HG03135 (cell line): ENCODE results near the gene RBM7.

ENCODE experiments used
- ATAC-seq: cut with Tn5 transposase; IDR thresholded peaks from one replicate; pipeline ENCODE4 v1.9.1; 2021; ENCODE audit warnings: mild to moderate bottlenecking, moderate library complexity; ENCODE audit not compliant: unreplicated experiment

Gene RBM7

DNA sequence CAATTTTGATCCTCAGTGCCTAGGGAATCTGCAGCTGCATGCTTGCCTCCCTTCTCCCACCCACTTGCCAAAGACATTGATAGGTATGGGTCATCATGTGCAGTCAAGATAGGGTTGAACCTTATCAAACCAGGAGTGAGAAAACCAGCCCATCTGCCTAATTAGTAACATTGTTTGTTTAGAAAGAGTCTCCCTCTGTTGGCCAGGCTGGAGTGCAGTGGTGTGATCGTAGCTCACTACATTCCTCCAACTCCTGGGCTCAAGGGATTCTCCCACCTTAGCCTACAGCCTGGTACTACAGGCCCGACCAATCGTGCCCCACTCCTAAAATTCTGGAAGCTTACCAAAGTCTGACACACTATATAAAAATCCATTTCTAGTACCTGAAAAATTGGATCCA lies 4.7 kb upstream of the RBM7 start:
- no peak for ATAC-seq

DNA sequence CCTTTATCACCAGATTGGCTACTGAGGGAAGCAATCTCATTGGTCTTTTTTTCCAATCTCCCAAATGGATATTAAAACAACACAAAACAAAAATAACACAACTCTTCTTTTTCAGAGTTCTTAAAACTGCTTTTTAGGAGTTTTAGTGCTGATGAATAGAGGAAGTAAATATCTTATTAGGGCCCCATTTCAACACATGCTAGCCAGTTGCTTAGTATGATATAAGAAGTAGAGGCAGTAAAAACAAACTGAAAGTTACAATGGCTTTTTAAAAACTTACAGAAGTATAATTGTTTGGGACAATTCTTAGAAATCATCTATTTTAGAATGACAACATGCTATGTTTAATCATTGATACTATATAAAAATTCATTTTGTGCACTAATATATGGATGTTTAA lies 3.5 kb upstream of the RBM7 start:
- no peak for ATAC-seq

DNA sequence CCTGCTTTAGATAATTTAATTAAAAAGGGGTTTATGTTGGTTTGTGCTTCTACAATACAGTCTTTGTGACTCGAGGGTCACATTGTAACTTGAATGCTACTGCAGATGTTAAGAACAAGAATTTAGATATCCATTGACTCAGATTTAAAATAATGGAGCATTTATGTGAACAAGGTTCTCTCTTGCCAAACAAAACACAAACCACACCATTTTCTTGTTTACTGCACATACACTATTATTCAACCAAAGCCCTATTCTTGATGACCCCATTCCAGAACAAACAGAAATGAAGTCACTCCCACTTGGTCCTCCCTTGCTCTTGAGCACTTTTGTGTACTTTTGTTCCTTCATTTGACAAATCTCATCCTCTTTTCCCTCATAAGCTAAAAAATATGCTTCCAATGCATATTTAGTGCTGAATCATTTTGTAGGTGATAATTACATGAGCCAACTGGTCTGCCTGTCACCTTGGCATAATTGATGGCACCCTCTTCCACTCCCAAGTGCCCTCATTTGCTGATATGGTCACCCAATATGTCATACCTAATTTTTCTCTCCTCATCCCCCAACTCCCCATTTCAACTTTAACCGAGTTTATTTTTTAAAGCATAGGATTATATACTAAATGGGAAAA lies 3.0 kb upstream of the RBM7 start:
- no peak for ATAC-seq

- ATAC-seq: no peak
Measured at GRCh38 chr11:114398303-114398920, 2.1 kb upstream of the RBM7 start.

DNA sequence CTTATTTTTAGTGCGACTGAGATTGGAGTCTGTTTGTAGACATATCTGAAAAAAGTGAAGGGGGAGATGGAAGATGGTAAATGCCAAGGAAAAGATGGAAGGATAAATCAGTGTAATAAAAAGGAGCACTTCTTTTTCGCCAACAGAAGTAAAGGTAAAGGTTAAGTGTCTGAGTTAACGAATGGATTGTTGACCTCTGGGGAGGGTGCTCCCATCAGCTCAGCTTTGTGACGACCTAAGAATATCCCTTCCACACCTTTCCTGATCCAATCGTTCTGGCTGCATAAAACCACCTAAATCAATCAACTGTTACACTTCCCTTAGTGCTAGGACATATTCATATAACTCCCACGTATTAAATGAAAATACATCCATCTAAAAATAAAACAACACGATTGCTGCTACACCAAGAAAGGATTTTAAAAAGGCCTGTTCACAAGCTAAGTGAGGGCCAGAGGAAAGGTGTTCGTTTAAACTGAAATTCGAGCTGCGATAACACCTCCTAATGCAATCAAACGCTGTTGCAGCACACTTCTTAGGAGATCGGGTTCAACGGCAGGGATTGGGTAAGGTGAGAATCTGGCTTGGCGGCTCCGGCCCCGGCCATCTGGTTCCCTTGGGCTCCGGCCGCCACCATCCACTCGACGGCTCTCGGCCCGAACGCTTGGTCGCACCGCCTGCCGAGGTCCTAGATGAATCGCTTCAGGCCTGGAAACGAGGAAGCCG lies 813 bp upstream of the RBM7 start:
- ATAC-seq: peak; percentile 30

- no peak for ATAC-seq
Measured at GRCh38 chr11:114400915-114401223, 403 bp downstream of the RBM7 start.

DNA sequence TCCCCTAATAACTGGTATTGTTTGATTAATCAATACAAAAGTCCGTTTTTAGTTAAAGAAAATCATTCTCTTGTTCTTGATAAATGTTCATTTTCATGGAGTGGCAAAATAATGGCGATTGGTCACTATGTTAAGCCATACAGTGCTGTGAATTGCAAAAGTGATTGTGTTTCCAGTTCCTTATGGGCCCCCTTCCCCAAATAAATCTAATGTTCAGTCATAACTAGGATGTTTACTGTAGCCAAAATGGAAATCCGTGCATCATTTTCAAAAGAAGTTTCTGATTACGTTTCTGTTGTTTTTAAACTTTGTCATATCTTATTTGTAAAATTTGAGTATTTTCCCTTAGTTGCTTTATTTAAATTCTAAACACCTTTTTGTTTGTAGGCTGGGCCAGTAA lies 845 bp downstream of the RBM7 start:
- ATAC-seq: no peak

DNA sequence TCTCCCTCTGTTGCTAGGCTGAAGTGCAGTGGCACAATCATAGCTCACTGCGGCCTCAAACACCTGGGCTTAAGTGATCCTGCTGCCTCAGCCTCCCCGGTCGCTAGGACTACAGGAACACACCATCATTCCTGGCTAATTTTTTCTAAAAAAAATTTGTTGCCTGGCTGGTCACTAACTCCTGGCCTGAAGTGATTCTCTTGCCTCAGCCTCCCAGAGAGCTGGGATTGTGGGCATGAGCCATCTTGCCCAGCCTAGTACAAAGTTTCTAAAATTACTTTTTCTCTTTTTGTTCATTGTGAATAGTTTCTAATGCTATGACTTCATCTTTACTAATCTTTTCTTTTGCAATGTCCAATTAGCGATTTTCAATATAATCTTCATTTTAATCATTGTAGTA lies 12.5 kb downstream of the RBM7 start:
- no peak for ATAC-seq

- ATAC-seq: no peak
Measured at GRCh38 chr11:114413958-114414357, 13.5 kb downstream of the RBM7 start.

- no peak for ATAC-seq
Measured at GRCh38 chr11:114416441-114416961, 16.0 kb downstream of the RBM7 start.

DNA sequence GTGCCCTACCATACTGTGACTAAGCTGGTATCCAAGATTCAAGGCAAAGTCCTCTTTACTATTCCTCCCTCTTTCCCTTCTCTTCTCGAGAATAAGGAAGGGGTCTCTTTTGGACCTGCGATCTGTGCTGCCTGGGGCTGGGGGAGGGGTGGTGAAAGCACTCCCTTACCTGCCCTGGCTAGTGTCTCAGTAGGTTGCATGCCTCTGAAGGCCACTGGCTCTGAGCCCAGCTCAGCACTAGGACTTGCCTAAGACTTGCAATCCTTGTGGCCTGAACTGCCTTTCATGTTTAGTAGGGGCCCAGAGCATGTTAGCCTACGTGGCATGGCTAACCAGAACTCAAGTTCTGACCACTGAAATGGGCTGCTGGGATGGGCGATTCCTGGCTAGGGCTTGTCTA lies 25.8 kb downstream of the RBM7 start:
- no peak for ATAC-seq

GRCh38 chr11:114430290-114430689 lies 29.8 kb downstream of the RBM7 start:
- no peak for ATAC-seq

GRCh38 chr11:114432893-114433292 lies 32.4 kb downstream of the RBM7 start:
- ATAC-seq: no peak

GRCh38 chr11:114433376-114433775 lies 32.9 kb downstream of the RBM7 start:
- no peak for ATAC-seq

DNA sequence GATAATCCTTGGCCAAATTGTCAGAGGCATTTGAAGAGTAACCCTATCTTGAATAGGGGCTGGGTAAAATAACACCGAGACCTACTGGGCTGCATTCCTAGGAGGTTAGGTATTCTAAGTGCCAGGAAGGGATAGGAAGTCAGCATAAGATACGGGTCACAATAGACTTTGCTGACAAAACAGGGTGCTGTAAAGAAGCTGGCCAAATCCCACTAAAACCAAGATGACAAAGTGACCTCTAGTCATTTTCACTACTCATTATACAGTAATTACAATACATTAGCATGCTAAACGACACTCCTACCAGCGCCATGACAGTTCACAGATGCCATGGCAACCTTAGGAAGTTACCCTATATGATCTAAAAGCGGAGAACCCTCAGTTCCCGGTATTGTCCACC lies 37.8 kb downstream of the RBM7 start:
- no peak for ATAC-seq

GRCh38 chr11:114439229-114440120 lies 39.0 kb downstream of the RBM7 start, which contains the start of gene REXO2:
Gene REXO2 (plus strand): TSS chr11:114439467. CDS start chr11:114439529, 62 bp downstream.
- ATAC-seq: peak; percentile 97

DNA sequence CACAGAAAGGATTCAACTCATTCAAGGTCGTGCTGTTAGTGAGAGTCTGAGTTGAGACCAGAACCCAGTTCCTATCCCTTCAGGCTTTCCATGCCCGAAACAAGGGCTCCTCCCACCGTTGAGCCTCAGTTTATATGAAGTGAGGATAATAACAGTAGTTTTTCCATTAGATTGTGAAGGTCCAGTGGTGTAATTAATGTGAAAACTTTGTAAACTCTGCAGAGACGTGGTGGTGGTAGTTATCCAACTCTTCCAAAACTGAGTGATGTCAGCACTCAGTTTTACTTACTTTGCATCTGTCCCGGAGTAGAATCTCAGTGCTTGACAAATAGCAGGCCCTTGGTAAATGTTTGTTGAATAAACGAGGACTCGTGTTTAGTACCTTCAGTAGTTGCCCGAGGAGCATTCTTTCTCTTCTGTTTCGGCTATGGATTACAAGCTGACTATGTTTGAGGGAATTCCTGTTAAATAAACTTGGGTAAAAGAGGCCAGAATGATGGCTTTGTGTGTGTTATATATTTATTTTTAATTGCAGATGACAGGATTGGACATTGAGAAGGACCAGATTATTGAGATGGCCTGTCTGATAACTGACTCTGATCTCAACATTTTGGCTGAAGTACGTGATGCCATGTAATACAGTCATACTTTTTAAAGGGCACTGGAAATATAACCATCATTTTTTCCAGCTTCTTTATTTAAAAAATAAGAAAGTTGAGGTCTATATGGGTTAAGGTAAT lies 39.8 kb downstream of the RBM7 start:
- ATAC-seq: no peak

DNA sequence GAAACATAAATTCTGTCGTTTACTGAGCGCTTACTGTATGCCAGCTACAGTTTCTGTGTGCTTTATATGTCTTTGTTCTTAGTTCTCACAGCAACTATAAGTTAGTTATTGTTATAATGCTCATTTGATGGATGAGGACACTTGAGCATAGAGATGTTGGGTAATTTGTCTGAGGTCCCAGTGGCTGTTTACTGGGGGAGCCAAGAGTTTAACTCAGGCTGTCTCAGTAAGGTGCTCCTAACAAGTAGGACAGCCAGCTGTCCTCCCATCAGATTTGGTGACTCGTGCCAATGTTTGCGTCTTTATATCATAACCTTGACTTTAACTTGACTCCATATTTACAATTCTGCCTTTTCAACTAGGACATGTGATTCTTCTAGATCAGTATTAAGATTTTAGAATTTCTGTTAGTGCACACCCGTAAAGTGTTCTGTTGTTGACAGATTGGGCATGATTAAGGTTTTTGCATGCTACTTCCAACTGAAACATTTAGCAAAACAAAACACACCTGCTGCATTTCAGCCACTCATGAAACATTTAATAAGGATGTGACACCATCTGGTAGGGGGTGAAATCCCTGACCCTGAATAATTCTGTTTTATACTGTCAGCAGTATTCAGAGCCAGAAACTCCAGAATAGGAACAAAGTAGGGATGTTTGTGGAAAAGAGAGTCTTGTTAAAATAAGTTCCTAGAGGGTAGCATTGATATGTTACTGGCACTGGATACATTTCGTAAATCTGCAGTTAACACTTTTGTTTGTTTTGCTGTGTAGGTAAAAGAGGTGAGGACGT lies 40.7 kb downstream of the RBM7 start:
- no peak for ATAC-seq

DNA sequence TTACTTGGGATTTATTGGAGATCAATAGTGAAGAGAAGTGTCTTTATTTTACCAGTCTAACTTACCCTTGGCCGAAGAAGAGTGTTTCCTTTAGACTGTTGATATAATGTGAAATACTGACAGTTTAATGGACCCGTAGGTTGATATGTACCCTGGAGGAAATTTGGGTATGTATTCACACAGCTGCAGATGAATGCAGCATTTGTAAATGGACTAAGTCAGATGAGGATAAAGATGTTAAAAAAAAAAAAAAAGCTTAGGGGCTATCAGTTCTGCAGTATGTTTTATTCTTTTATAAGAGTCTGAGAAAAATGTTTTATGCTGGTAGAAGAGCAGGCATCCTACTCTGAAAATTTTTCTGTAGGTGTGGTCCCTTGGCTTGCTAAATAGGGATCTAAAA lies 41.5 kb downstream of the RBM7 start:
- no peak for ATAC-seq

- ATAC-seq: no peak
Measured at GRCh38 chr11:114442536-114442935, 42.1 kb downstream of the RBM7 start.
